ENCODE results near the gene MAP2K1.
"Not testable (repeated sequence)": the region's sequence is repeated elsewhere in the genome, so short reads cannot be mapped to it uniquely, and the experiment has no call there.

Gene MAP2K1

DNA sequence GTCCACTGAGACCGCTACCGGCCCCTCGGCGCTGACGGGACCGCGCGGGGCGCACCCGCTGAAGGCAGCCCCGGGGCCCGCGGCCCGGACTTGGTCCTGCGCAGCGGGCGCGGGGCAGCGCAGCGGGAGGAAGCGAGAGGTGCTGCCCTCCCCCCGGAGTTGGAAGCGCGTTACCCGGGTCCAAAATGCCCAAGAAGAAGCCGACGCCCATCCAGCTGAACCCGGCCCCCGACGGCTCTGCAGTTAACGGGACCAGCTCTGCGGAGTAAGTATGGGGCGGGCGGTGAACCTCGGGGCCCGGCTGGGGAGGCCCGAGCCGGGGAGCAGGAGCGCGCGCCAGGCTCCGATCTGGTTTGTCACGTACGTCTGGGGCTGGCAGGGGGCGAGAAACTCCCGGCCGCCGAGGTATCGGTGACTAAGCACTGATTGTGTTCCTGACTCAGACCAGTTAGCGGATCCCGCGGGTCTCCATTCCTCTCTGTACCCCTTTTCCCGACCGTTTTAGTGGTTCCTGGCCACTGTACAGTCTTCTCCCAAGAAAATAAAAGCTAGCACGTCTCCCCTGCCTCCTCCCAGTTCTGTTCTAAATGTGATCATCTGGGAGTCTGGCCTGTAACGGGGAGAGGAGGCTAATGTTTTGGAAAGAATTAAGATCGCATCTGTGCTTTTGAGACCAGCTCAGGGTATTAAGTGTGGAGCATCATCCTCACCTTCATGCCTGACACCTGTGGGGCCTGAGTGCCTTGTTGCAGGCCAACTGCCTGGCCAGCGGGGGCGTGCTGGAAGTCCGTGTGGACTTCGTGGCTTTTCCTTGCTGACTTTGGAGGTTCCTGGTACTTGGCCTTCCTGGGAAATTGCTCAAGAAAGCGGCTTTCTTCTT lies 691 bp downstream of the MAP2K1 start:
- peaks cover 40 to 67% of the 10 kb centered on the region in 2 donors for H3K4me1 Mint-ChIP-seq
- no peaks in the 10 kb centered on the region for H3K27me3 Mint-ChIP-seq
- peak overlapping the region; percentile 90 for H3K4me3 Mint-ChIP-seq
- peaks cover 21 to 43% of the 10 kb centered on the region in 2 donors for H3K36me3 Mint-ChIP-seq
- peak overlapping the region; percentile 93 for H3K27ac Mint-ChIP-seq
- no peaks in the 10 kb centered on the region for H3K9me3 Mint-ChIP-seq
- DNase-seq (peak; percentile 43), ATAC-seq (replicated peaks) (peak; percentile 30 to 35)

- Mint-ChIP-seq H3K4me3 (peak overlapping the region; percentile 90), H3K4me1 (peaks cover 42 to 73% of the 10 kb centered on the region in 2 donors)
These were observed 1.3 kb downstream of the MAP2K1 start for GRCh38 chr15:66388043-66388363.

DNA sequence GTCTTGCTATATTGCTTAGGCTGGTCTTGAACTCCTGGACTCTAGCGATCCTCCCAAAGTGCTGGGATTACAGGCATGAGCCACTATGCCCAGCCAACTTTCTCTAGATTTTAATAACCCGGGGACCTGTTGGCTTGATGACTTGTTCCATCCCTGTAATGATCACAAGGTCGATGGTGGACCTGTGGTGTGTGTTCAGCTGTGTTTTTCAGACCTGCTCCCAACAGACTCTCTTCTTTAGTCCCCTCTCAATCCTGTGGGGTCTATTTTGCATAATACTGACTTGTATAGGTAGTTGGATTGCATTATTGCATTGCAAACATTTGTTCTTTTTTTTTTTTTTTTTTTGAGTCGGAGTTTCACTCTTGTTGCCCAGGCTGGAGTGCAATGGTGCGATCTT lies 1.9 kb downstream of the MAP2K1 start:
- Mint-ChIP-seq H3K4me1 (peaks cover 43 to 79% of the 10 kb centered on the region in 2 donors), H3K36me3 (peaks cover 26 to 48% of the 10 kb centered on the region in 2 donors), H3K27ac (no peak overlapping the region), H3K4me3 (peak overlapping the region; percentile 48 to 90), H3K9me3 (no peaks in the 10 kb centered on the region), H3K27me3 (no peaks in the 10 kb centered on the region)
- ATAC-seq (replicated peaks) (no peak), DNase-seq (no peak)

More at GRCh38 chr15:66388043-66388363, 1.3 kb downstream of the MAP2K1 start:
- no peak for ATAC-seq (replicated peaks)
- Mint-ChIP-seq H3K27ac (peak overlapping the region; percentile 93), H3K36me3 (peaks cover 25 to 46% of the 10 kb centered on the region in 2 donors), H3K9me3 (no peaks in the 10 kb centered on the region), H3K27me3 (no peaks in the 10 kb centered on the region)
- no peak for DNase-seq

DNA sequence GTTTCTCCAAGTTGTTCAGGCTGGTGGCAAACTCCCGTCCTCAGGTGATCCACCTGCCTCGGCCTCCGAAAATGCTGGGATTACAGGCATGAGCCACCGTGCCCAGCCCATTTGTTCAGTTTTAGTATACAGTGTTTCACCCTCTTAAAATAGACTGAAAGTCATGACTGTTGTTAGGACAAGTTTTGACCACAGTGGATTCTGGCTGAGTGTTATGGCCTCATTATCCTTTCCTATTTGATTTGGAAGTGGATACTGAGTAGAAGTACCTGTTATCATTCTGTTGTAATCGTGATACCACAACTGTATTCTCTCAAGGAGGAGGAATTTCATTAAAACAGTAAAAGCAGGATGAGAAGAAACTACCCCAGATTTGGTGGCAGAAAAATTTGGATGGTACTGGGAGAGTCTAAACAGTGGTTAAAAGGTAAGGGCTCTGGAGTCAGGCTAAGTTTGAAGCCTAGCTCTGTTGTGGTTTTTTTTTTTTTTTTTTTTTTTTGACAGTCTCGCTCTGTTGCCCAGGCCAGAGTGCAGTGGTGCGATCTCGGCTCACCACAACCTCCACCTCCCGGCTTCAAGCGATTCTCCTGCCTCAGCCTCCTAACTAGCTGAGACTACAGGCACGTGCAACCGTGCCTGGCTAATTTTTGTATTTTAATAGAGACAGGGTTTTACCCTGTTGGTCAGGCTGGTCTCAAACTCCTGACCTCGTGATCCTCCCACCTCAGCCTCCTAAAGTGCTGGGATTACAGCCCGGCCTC lies 2.6 kb downstream of the MAP2K1 start:
- Mint-ChIP-seq H3K4me3 (peak overlapping the region; percentile 48 to 90), H3K27ac (peak overlapping the region; percentile 81), H3K9me3 (no peaks in the 10 kb centered on the region), H3K27me3 (no peaks in the 10 kb centered on the region), H3K4me1 (peaks cover 43 to 86% of the 10 kb centered on the region in 2 donors), H3K36me3 (peaks cover 26 to 52% of the 10 kb centered on the region in 2 donors)
- peak in 1 of 2 donors; percentile 8 for ATAC-seq (replicated peaks)
- DNase-seq, result peak; percentile 40

- peaks cover 25 to 49% of the 10 kb centered on the region in 2 donors for H3K36me3 Mint-ChIP-seq
- DNase-seq, result no peak
These were observed 3.2 kb downstream of the MAP2K1 start for GRCh38 chr15:66389859-66390381.

DNA sequence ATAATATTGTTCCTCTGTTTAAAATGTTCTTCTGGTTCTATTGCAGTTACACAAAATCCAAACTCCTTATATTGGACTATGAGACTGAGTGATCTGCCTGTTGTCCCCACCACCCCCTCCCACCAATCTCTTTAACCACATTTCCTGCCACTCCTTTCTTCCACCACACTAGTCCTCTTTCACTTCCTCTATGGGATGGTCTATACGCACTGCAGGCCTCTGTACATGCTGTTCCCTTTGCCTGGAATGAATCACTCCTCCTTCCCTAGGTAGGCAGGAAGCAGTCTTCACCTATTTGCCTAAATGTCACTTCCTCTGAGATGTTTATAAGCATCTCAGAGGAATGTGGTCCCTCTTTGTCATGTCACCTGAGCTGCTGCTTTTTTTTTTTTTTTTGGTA lies 4.0 kb downstream of the MAP2K1 start:
- H3K36me3 Mint-ChIP-seq, result peaks cover 27 to 50% of the 10 kb centered on the region in 2 donors
- H3K9me3 Mint-ChIP-seq, result no peaks in the 10 kb centered on the region
- peak overlapping the region; percentile 29 to 90 for H3K4me3 Mint-ChIP-seq
- H3K27ac Mint-ChIP-seq, result peak overlapping the region; percentile 81
- peak; percentile 43 to 47 for ATAC-seq (replicated peaks)
- H3K4me1 Mint-ChIP-seq, result peaks cover 38 to 87% of the 10 kb centered on the region in 2 donors
- H3K27me3 Mint-ChIP-seq, result no peaks in the 10 kb centered on the region
- peak; percentile 60 for DNase-seq

More at GRCh38 chr15:66389859-66390381, 3.2 kb downstream of the MAP2K1 start:
- H3K4me3 Mint-ChIP-seq, result peak overlapping the region; percentile 44 to 90
- ATAC-seq (replicated peaks), result peak; percentile 15 to 36
- no peaks in the 10 kb centered on the region for H3K27me3 Mint-ChIP-seq
- peaks cover 41 to 88% of the 10 kb centered on the region in 2 donors for H3K4me1 Mint-ChIP-seq
- H3K9me3 Mint-ChIP-seq, result no peaks in the 10 kb centered on the region
- peak overlapping the region; percentile 81 for H3K27ac Mint-ChIP-seq

- not testable (repeated sequence) for DNase-seq; H3K27ac Mint-ChIP-seq; H3K9me3 Mint-ChIP-seq; ATAC-seq (replicated peaks); H3K27me3 Mint-ChIP-seq; H3K4me3 Mint-ChIP-seq
- Mint-ChIP-seq H3K4me1 (peaks cover 31 to 83% of the 10 kb centered on the region in 2 donors), H3K36me3 (peaks cover 32 to 47% of the 10 kb centered on the region in 2 donors)
These were observed 6.3 kb downstream of the MAP2K1 start for GRCh38 chr15:66393037-66393436.

- ATAC-seq (replicated peaks) (no peak), DNase-seq (no peak)
- no peak overlapping the region for H3K4me3 Mint-ChIP-seq
- no peaks in the 10 kb centered on the region for H3K9me3 Mint-ChIP-seq
- H3K36me3 Mint-ChIP-seq, result peaks cover 35 to 49% of the 10 kb centered on the region in 2 donors
- no peak overlapping the region for H3K27ac Mint-ChIP-seq
- peaks cover 26 to 77% of the 10 kb centered on the region in 2 donors for H3K4me1 Mint-ChIP-seq
- H3K27me3 Mint-ChIP-seq, result no peaks in the 10 kb centered on the region
These were observed 7.8 kb downstream of the MAP2K1 start for GRCh38 chr15:66394472-66394871.

DNA sequence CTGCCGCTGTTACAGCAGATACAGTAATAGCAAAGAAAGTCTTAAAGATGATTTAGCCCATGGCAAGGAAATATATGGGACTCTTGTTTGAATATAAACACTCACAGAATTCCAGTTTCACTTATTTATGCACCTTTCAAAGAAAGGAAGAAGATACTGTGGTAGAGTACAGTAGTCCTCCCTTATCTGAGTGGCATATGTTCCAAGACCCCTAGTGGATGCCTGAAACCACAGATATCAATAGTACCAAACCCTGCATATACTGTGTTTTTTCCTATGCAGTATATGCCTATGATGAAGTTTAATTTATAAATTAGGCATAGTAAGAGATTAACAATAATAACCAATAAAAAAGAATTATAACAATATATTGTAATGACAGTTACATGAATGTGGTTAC lies 8.2 kb downstream of the MAP2K1 start:
- Mint-ChIP-seq H3K4me3 (no peak overlapping the region), H3K36me3 (peaks cover 33 to 49% of the 10 kb centered on the region in 2 donors), H3K9me3 (no peaks in the 10 kb centered on the region), H3K4me1 (peaks cover 24 to 76% of the 10 kb centered on the region in 2 donors), H3K27me3 (no peaks in the 10 kb centered on the region), H3K27ac (no peak overlapping the region)
- DNase-seq (no peak), ATAC-seq (replicated peaks) (no peak)

- peaks cover 32 to 39% of the 10 kb centered on the region in 2 donors for H3K36me3 Mint-ChIP-seq
- no peaks in the 10 kb centered on the region for H3K27me3 Mint-ChIP-seq
- DNase-seq (no peak), ATAC-seq (replicated peaks) (no peak)
- H3K27ac Mint-ChIP-seq, result no peak overlapping the region
- H3K4me1 Mint-ChIP-seq, result peaks cover 28 to 76% of the 10 kb centered on the region in 2 donors
- H3K9me3 Mint-ChIP-seq, result no peaks in the 10 kb centered on the region
- H3K4me3 Mint-ChIP-seq, result no peak overlapping the region
These were observed 12.6 kb downstream of the MAP2K1 start for GRCh38 chr15:66399276-66399675.

- Mint-ChIP-seq H3K27ac (peak overlapping the region; percentile 49), H3K9me3 (no peaks in the 10 kb centered on the region), H3K27me3 (no peaks in the 10 kb centered on the region), H3K4me1 (peaks cover 34 to 72% of the 10 kb centered on the region in 2 donors), H3K4me3 (peak overlapping the region in 1 of 2 donors; percentile 84), H3K36me3 (peaks cover 32 to 41% of the 10 kb centered on the region in 2 donors)
- ATAC-seq (replicated peaks) (no peak), DNase-seq (no peak)
These were observed 13.7 kb downstream of the MAP2K1 start for GRCh38 chr15:66400351-66400774.

DNA sequence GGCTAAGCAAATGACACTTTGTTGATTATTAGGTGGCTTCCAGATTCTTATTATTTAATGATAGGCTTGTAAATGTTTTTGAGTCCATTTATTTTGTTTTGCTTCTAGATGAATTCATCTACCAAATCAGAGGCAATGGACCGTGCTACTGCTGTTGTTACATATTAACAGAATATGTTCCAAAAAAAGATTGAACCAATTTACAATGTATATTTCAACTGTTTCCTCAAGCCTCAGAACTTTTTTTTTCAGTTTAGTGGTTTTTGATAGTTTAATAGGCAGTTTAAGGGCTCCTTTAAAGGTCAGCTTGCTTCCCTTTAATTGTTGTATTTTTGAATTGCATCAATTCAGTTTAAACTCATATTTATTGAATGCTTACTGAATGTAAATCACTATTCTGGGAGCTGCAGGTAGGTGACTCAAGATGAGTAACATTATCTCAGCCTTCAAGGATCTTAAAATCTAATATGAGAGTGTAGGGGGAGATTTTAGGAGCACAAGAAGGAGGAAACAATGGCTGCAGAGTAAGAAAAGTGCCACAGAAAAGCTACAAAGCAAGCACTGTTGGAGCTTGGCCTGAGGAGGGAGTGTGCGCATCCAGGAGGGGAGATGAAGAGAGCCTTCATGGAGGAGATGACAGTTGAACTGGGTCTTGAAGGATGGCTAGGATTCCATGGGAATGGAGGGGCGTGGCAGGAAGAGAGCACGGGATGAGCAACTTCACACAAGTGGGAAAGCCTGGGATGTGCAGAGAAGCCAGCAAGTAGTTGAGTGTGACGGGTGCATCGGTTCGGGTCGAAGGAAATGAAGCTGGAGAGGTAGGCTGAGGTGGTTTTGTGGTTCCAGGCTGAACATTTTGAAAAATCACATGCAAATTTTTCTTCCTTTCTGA lies 14.7 kb downstream of the MAP2K1 start:
- H3K27ac Mint-ChIP-seq, result peak overlapping the region; percentile 11
- H3K27me3 Mint-ChIP-seq, result no peaks in the 10 kb centered on the region
- peak overlapping the region; percentile 67 to 84 for H3K4me3 Mint-ChIP-seq
- DNase-seq (no peak), ATAC-seq (replicated peaks) (peak; percentile 59 to 60)
- peaks cover 27 to 39% of the 10 kb centered on the region in 2 donors for H3K36me3 Mint-ChIP-seq
- peaks cover 40 to 77% of the 10 kb centered on the region in 2 donors for H3K4me1 Mint-ChIP-seq
- H3K9me3 Mint-ChIP-seq, result no peaks in the 10 kb centered on the region

DNA sequence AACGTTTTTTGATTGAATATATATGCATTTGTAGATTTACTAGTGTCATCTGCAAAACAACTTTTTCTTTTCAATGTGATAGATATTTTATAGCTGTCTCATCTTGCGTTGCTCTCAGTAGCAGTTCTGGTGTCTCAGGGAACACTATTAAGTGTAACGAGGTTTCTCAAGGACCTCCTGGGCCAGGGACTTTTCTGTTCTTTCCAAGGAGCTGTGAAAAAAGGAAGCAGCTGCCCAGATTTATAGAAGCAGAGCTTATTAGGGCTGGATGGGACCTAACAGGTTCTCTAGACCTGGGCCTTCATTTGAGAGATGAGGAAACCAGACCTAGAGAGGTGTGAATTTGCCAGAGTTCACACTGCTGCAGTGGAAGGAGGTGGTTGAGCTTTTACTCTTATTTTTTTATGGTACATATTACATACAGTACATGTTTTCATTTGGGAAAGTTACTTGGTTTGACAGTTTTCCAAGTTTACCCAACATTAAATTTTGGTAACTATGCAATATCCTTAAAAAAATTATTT lies 16.1 kb downstream of the MAP2K1 start:
- Mint-ChIP-seq H3K4me3 (no peak overlapping the region), H3K27ac (peak overlapping the region; percentile 31), H3K27me3 (no peaks in the 10 kb centered on the region), H3K9me3 (no peaks in the 10 kb centered on the region), H3K36me3 (peaks cover 27 to 39% of the 10 kb centered on the region in 2 donors), H3K4me1 (peaks cover 46 to 85% of the 10 kb centered on the region in 2 donors)
- ATAC-seq (replicated peaks), result no peak
- DNase-seq, result no peak

All from stimulated activated naive B cell treated with anti-CD40 and anti-IgM and Interleukin-4, amounts not matched to agents 10 μg/mL and 1 μg/mL and 100 μg/mL, for 72 hours (primary cell).